ENCODE measurements around the gene TCP11. TPM values are rescaled to one million over a fixed set of nuclear protein-coding genes. Genes with fewer than 3 reads are reported as not detected.

The TCP11 gene
- total RNA-seq, 1 experiment from 2014 or later = not detected

DNA sequence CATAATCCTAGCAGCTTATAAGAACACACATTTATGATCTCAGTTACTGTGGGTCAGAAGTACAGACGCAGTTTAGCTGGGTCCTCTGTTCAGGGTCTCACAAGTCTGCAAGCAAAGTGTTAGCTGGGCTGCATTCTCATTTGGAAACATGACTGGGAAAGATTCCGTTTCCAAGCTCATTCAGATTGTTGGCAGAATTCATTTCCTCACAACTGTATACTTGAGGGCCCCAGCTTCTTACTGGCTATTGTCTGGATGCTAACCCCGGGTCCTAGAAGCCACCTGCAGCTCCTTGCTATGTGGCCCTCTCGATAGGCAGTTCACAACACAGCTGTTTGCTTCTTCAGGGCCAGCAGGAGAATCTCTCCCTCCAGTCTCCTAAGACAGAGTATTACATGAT, 13.1 kb downstream of the TCP11 start:
- Histone ChIP-seq H3K4me1 (ENCODE audit: control insufficient read depth, insufficient read depth, low read length) (no peaks in the 10 kb centered on the region), H3K27me3 (ENCODE audit: control insufficient read depth, insufficient read depth, low read length) (no peaks in the 10 kb centered on the region; the same call in 1 of the 2 replicates), H3K36me3 (ENCODE audit: control insufficient read depth, insufficient read depth, low read length) (no peaks in the 10 kb centered on the region), H3K9me3 (ENCODE audit: control insufficient read depth, insufficient read depth, low read depth, low read length) (no peaks in the 10 kb centered on the region), H3K4me3 (ENCODE audit: low read depth in 2 of 2, low read length in 2 of 2) (no peak overlapping the region), H3K27ac (ENCODE audit: low read length) (no peak overlapping the region)
- intact Hi-C loops (cut with micrococcal nuclease; ENCODE audit: unreplicated experiment) = no loop called here
- in situ Hi-C loops (cut with HindIII; ENCODE audit: low pct_unique_long_range_greater_than_20kb, low sequenced_read_pairs) = no loop called here
- ATAC-seq (no peak; the same call in 1 of the 2 replicates), DNase-seq (ENCODE audit: low read depth, low spot score) (no peak)
- CTCF ChIA-PET = interaction anchor here (1.9 kb wide), 1 partner anchor 12 kb away, joined by 4 read pairs; no protein-coding TSS in a partner anchor
- POLR2A ChIA-PET = no interaction called here
- no TSS peak for BruUV-seq (replicated peaks)
- TF ChIP-seq CTCF (IDR thresholded peaks at IDR 0.05) (no peak), POLR2AphosphoS5 (IDR thresholded peaks at IDR 0.05; ENCODE audit: low read depth, low read length) (no peak), TCF7L2 (IDR thresholded peaks at IDR 0.05; ENCODE audit: low read depth, low read length) (no peak), SIN3A (IDR thresholded peaks at IDR 0.05; ENCODE audit: borderline replicate concordance, insufficient read depth, low read depth, low read length) (no peak)
- TF ChIP-seq, protein P1, sequence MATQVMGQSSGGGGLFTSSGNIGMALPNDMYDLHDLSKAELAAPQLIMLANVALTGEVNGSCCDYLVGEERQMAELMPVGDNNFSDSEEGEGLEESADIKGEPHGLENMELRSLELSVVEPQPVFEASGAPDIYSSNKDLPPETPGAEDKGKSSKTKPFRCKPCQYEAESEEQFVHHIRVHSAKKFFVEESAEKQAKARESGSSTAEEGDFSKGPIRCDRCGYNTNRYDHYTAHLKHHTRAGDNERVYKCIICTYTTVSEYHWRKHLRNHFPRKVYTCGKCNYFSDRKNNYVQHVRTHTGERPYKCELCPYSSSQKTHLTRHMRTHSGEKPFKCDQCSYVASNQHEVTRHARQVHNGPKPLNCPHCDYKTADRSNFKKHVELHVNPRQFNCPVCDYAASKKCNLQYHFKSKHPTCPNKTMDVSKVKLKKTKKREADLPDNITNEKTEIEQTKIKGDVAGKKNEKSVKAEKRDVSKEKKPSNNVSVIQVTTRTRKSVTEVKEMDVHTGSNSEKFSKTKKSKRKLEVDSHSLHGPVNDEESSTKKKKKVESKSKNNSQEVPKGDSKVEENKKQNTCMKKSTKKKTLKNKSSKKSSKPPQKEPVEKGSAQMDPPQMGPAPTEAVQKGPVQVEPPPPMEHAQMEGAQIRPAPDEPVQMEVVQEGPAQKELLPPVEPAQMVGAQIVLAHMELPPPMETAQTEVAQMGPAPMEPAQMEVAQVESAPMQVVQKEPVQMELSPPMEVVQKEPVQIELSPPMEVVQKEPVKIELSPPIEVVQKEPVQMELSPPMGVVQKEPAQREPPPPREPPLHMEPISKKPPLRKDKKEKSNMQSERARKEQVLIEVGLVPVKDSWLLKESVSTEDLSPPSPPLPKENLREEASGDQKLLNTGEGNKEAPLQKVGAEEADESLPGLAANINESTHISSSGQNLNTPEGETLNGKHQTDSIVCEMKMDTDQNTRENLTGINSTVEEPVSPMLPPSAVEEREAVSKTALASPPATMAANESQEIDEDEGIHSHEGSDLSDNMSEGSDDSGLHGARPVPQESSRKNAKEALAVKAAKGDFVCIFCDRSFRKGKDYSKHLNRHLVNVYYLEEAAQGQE (IDR thresholded peaks at IDR 0.05; ENCODE audit: insufficient read depth in 1 of 2, low read depth in 2 of 2, low read length in 1 of 2) = no peak

DNA sequence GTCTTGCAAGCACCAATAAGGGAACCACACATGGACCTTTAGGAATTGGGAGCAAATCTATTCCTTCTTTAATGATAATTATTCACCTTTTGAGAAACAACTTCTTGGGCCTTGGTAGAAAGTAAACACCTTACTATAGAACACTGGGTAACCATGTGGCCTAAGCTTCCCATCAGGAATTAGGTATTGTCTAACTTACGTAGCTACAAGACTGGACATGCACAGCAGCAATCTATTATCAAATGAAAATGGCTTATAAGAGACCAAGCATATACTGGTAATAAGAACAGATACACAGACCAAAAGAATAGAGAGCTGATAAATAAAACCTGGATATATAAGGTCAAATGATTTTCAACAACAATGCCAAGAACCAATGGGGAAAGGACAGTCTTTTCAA, 16.8 kb downstream of the TCP11 start:
- POLR2A ChIA-PET = interaction anchor here (0.6 to 0.7 kb wide), 2 partner anchors 413 to 442 kb away, joined by 3 to 4 read pairs; no protein-coding TSS in a partner anchor
- TF ChIP-seq POLR2AphosphoS5 (IDR thresholded peaks at IDR 0.05; ENCODE audit: low read depth, low read length) (no peak), TCF7L2 (IDR thresholded peaks at IDR 0.05; ENCODE audit: low read depth, low read length) (no peak), SIN3A (IDR thresholded peaks at IDR 0.05; ENCODE audit: borderline replicate concordance, insufficient read depth, low read depth, low read length) (no peak)
- TF ChIP-seq, protein P1 (IDR thresholded peaks at IDR 0.05; ENCODE audit: insufficient read depth in 1 of 2, low read depth in 2 of 2, low read length in 1 of 2) = no peak
- intact Hi-C loops (cut with micrococcal nuclease; ENCODE audit: unreplicated experiment) = no loop called here
- H3K4me1 ChIP-seq (ENCODE audit: control insufficient read depth, insufficient read depth, low read length) = no peaks in the 10 kb centered on the region
- H3K27ac ChIP-seq (ENCODE audit: low read length) = no peak overlapping the region
- ATAC-seq (no peak), DNase-seq (ENCODE audit: low read depth, low spot score) (no peak)
- H3K36me3 ChIP-seq (ENCODE audit: control insufficient read depth, insufficient read depth, low read length) = no peaks in the 10 kb centered on the region
- no peaks in the 10 kb centered on the region; the same call in 1 of the 2 replicates for H3K27me3 ChIP-seq (ENCODE audit: control insufficient read depth, insufficient read depth, low read length)
- CTCF ChIA-PET = interaction anchor here (0.5 kb wide), 1 partner anchor 176 kb away, joined by 4 read pairs; no protein-coding TSS in a partner anchor
- no peak overlapping the region for H3K4me3 ChIP-seq (ENCODE audit: low read depth in 2 of 2, low read length in 2 of 2)
- in situ Hi-C loops (cut with HindIII; ENCODE audit: low pct_unique_long_range_greater_than_20kb, low sequenced_read_pairs) = no loop called here
- no TSS peak for BruUV-seq (replicated peaks)
- H3K9me3 ChIP-seq (ENCODE audit: control insufficient read depth, insufficient read depth, low read depth, low read length) = no peaks in the 10 kb centered on the region
